DMS53 treated with DMSO at 0.1 percent for 48 hours (cell line): ENCODE data around the gene RASAL2.
A peak's percentile ranks its signal among the peaks of the same experiment; 100 is the strongest.
"Not testable (repeated sequence)": the region's sequence is repeated elsewhere in the genome, so short reads cannot be mapped to it uniquely, and the experiment has no call there.

Source experiments
- DNase-seq: peaks from one replicate; lab custom pipeline; 2025; ENCODE audit not compliant: unreplicated experiment; lab: John Stamatoyannopoulos, UW

RASAL2 gene

GRCh38 chr1:178330848-178331497, 237.1 kb downstream of the RASAL2 start:
- no peak for DNase-seq

DNA sequence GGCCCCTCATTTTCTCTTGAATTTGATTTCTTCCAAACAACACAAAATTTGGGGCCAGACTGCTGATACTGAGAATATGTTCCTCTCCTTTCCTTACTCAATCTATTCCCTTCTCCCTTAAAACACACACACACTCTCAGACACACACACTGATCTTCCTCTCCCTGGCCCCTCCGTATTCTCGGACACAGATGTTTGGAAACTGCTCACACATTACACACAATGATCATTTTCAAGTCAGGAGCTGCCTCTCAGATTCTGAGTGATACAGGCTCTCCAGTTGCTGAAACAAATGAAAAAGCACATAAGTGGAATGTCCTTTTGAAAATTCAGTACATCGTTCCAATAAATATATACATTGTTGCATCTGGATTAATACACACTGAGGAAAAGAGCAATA, 241.5 kb downstream of the RASAL2 start:
- no peak for DNase-seq

- DNase-seq = no peak
Measured at GRCh38 chr1:178337091-178337706, 243.3 kb downstream of the RASAL2 start.

GRCh38 chr1:178339834-178340233, 245.9 kb downstream of the RASAL2 start:
- no peak for DNase-seq

DNA sequence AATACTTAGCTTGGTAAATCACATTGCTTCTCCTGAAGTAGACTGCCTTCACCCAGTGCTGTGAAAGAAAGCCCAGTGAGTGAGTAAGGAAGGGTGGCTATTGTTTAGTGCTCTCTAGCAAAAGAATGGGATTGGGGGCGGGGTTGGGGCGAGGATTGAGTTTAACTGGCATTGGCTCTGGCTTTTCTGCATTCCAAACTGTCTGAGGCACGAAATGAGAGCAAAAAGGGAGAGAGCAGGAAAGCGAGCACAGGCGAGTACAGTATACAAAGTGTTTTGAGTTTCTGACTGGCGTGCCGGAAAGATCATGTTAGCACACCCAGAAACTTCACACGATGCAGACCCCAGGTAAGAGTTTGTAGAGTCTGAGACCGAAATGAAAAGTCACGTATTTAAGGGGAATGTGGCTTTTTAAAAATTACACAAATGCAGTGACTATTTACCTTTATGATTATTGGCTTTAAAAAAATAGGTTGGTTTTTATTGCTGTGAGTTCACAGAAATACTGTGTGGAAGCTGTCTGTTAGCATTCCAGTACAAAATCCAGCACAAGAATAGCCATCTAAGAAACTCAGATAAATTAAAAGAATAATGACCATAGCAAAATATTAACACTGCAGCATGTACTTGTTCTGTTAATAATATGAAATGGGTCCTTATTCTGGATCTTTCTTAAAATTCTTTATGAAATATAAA, 247.5 kb downstream of the RASAL2 start:
- DNase-seq = no peak

DNA sequence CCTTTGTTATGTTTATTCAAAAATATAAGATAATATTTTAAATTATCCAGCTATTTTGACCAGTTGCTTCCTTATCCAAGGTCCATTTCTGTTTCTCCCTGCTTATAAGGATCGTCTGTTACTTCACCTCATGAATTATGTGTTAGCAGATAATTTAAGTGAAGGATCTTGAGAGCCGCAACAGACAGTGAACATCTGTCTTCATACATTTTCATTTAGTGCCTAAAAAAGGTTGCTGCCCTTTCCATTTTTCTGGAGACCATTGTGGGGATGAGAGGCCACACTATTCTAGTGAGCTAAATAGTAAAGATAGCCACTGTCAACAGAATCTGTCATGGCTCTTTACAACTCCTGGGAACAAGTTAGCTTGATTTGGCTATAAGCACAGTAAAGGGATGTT, 248.8 kb downstream of the RASAL2 start:
- DNase-seq = no peak

DNA sequence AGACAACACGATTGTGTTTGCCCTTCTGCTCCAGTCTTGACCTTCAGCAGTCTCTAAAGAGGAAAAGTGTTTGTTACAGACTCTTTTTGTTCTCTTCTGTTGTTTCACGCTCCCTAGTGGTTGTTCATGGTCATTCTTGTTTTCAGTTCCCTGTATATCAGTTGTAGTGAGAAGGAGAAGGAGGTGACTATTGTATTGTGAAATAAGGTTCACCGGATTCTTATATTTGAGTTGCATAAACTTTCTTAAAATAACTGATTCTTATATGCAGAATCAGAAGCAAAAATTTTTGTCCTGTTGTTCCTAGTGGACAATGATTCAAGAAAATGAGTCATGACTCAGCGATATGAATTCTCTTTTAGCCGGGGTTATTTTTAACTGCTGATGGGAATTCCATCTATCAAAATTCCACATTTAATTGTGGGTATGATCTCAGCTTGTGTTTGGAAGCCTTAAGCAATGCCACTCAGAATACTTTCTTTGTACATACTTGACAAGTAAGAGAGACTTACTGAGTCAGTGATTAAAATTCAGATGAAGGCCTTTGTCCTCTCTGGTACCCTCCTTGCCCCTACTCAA, 250.7 kb downstream of the RASAL2 start:
- peak; percentile 25 for DNase-seq

GRCh38 chr1:178345238-178345637, 251.3 kb downstream of the RASAL2 start:
- no peak for DNase-seq

DNA sequence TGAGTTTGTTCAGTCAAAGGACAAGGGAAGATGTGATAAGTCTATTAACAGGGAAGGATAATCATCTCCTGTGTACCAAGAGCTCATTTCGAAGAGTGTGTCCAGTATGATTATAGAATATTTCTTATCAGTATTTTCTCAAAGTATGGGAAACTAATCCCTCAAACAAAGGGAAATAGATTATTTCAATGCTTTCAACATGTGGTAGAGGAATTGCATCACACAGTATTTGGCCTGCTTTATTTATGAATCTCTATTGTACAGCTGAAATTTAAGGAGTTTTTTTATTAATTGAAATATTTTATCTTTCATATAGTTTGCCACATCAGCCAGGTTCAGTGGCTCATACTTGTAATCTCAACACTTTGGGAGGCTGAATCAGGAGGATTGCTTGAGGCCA, 251.9 kb downstream of the RASAL2 start:
- DNase-seq = no peak

GRCh38 chr1:178349801-178350200, 255.9 kb downstream of the RASAL2 start:
- no peak for DNase-seq

DNA sequence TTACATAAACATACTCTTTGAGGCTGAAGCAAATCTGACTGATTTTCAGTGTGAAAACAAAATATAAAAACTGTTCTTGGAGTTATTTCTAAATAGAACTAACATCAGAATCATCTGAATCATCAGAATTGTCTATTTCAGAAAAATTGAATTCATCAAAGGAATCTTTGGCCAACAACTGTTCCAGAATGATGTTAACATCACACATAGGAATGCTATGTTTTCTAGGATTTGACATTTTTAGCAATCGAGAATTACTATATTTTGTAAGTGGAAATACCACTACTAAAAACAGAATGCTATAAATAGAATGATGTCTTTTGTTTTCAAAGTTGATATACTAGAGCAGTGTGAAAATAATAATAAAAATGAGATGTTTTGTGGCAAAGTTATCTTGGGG, 258.0 kb downstream of the RASAL2 start:
- DNase-seq = not testable (repeated sequence)

- no peak for DNase-seq
Measured at GRCh38 chr1:178352790-178353416, 259.0 kb downstream of the RASAL2 start.

DNA sequence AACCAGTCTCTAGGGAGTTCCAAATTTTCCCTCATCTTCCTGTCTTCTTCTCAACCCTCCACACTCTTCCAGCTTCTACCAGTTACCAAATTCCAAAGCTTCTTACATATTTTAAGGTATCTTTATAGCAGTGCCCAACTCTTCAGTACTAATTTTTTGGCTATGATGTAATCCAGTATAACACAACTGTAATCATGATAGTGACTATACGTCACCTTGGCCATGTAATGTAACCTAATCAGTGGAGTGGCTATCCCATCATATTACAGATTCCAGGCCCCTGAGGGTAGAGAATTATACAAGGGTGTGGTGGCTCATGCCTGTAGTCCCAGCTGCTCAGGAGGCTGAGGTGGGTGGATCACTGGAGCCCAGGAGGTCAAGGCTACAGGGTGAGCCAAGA, 259.6 kb downstream of the RASAL2 start:
- DNase-seq = no peak

DNA sequence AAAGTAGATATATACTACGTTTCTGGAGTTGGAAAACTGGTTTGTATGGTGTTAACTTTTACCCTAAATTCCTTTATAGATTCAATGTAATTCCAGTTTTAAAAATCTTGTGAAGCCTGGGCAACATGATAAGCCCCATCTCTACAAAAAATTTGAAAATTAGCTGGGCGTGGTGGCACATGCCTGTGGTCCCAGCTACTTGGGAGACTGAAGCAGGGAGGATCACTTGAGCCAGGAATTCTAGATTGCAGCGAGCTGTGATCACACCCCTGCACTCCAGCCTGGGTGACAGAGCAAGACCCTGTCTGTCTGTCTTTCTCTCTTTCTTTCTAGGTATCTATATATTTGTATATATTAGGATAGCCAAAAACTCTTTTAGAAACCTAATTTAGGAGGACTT, 260.9 kb downstream of the RASAL2 start:
- no peak for DNase-seq

DNA sequence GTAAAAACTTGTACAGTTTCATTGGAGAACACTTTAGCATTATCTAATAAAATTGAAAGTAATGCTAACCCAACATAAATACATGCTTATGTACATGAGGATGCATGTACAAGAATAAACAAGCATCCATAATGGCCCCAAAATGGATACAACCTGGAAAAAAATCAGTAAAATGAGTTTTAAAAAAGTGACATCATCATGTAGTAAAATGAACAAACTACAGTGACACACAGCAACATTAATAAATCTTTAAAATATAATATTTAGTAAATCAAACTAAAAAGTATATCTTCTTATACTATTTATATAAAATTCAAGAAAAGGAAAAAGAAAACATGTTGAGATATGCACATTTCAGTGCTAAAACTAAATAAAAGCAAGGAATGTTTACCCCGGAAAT, 262.4 kb downstream of the RASAL2 start:
- DNase-seq = no peak

- no peak for DNase-seq
Measured at GRCh38 chr1:178358456-178358855, 264.6 kb downstream of the RASAL2 start.

- DNase-seq = no peak
Measured at GRCh38 chr1:178360421-178360820, 266.5 kb downstream of the RASAL2 start.

DNA sequence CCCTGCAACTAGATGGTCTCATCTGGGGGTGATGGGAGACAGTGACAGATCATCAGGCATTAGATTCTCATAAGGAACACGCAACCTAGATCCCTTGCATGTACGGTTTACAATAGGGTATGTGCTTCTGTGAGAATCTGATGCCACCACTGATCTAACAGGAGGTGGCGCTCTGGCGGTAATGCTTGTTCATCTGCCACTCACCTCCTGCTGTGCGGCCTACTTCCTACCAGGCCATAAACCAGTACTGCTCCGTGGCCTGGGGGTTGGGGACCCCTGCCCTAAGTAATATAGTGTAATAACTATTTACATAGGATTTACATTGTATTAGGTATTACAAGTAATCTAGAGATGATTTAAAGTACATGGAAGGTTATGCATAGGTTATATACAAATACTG, 267.9 kb downstream of the RASAL2 start:
- DNase-seq = no peak

GRCh38 chr1:178362747-178363146, 268.8 kb downstream of the RASAL2 start:
- DNase-seq = no peak

- no peak for DNase-seq
Measured at GRCh38 chr1:178364782-178365181, 270.9 kb downstream of the RASAL2 start.

- no peak for DNase-seq
Measured at GRCh38 chr1:178367151-178367550, 273.2 kb downstream of the RASAL2 start.

DNA sequence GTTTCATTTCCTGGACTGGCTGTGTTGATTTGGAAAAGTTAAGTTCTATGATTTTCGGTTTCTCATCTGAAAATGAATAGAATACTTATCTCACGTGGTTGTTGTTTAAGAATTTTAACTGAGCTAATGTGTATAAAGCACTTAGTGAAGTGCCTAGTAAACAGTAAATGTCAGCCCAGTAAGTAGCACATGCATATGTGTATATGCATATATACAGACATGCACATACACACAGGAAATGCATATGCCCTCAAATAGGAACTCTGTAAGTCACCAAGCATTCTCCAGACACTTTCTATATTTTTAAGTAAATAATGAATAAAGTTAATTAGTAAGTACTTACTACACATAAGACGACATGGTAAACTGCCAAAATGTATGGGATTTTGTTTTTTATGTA, 274.3 kb downstream of the RASAL2 start:
- DNase-seq = no peak
